Smooth muscle cell (in vitro differentiated cells): ENCODE results near the gene ADCK1. TPM values are rescaled to one million over a fixed set of nuclear protein-coding genes. Genes with fewer than 3 reads are reported as not detected.

Experiments
- DNase-seq: peaks from one replicate; lab custom pipeline; 2025; ENCODE audit not compliant: unreplicated experiment; lab: John Stamatoyannopoulos, UW
- H2AFZ ChIP-seq: fragments of 200-600 bp; sonication (generic); 2 replicates; pipeline ENCODE4 v1.6.0; 2016; ENCODE audit warnings: antibody characterized with exemption, low read depth, mild to moderate bottlenecking
- H3F3A ChIP-seq: fragments of 200-600 bp; sonication (generic); 2 replicates; pipeline ENCODE4 v1.6.0; 2017; ENCODE audit warnings: antibody characterized with exemption, low read depth
- H3K27ac ChIP-seq: fragments of 200-600 bp; sonication (generic); 2 replicates; pipeline ENCODE4 v1.5.1; 2016; ENCODE audit warnings: low read depth, mild to moderate bottlenecking
- H3K27me3 ChIP-seq: fragments of 200-600 bp; sonication (generic); 2 replicates; pipeline ENCODE4 v1.6.1; 2016; ENCODE audit warnings: low read depth, mild to moderate bottlenecking
- H3K36me3 ChIP-seq: fragments of 200-600 bp; sonication (generic); 2 replicates; pipeline ENCODE4 v1.5.1; 2016; ENCODE audit warnings: low read depth
- H3K4me1 ChIP-seq: fragments of 200-600 bp; sonication (generic); 2 replicates; pipeline ENCODE4 v1.5.1; 2016; ENCODE audit warnings: low read depth
- H3K4me2 ChIP-seq: fragments of 200-600 bp; sonication (generic); 2 replicates; pipeline ENCODE4 v1.6.0; 2016; ENCODE audit warnings: mild to moderate bottlenecking
- H3K4me3 ChIP-seq: fragments of 200-600 bp; sonication (generic); 2 replicates; pipeline ENCODE4 v1.5.1; 2016; ENCODE audit warnings: mild to moderate bottlenecking
- H3K79me2 ChIP-seq: fragments of 200-600 bp; sonication (generic); 2 replicates; pipeline ENCODE4 v1.6.0; 2016; ENCODE audit warnings: low read depth, mild to moderate bottlenecking
- H3K9ac ChIP-seq: fragments of 200-600 bp; sonication (generic); 2 replicates; pipeline ENCODE4 v1.6.0; 2016; ENCODE audit warnings: low read depth
- H3K9me3 ChIP-seq: fragments of 200-600 bp; sonication (generic); replicated peaks from 2 replicates; pipeline ENCODE4 v1.5.1; 2016; ENCODE audit warnings: low read depth
- H4K20me1 ChIP-seq: fragments of 200-600 bp; sonication (generic); 2 replicates; pipeline ENCODE4 v1.6.0; 2016; ENCODE audit warnings: low read depth
- CTCF ChIP-seq: fragments of 200-600 bp; sonication (generic); IDR thresholded peaks from 2 replicates; pipeline ENCODE4 v1.5.1; 2017; ENCODE audit warnings: borderline replicate concordance, mild to moderate bottlenecking, antibody characterized with exemption; ENCODE audit not compliant: insufficient read depth, poor library complexity, severe bottlenecking
- WGBS: methylation state at CpG from one replicate; pipeline ENCODE4 v1.1.7; 2016; ENCODE audit warnings: low lambda C conversion rate; 5-methylcytosine and 5-hydroxymethylcytosine counted together
- polyA plus RNA-seq: library from polyadenylated mRNA; unstranded; fragments of >200 nt; fragmentation: Nextera tagmentation; extraction: Ambion mirVana; gene quantifications from 2 replicates; pipeline ENCODE4 v1.2.1, GENCODE V29; 2016
- total RNA-seq: library from RNA; depleted of rRNA; stranded (reverse); fragments of >200 nt; gene quantifications from 2 replicates; pipeline ENCODE4 v1.2.3, GENCODE V29; 2014

ADCK1 gene
- total and polyA plus RNA-seq, 2 experiments from 2014 or later, result 4.2 to 5.1 TPM

GRCh38 chr14:77924141-77924948, 124.4 kb downstream of the ADCK1 start:
- no peaks in the 10 kb centered on the region for H3K9me3 ChIP-seq
- H3K4me2 ChIP-seq, result no peak overlapping the region
- no peak overlapping the region for H2AFZ ChIP-seq
- H3K9ac ChIP-seq, result no peak overlapping the region
- H3F3A ChIP-seq, result no peaks in the 10 kb centered on the region
- H3K27me3 ChIP-seq, result no peaks in the 10 kb centered on the region
- no peak for DNase-seq
- 93% methylated on average over 22 of the region's 22 CpGs for WGBS
- no peak for TF ChIP-seq CTCF
- H3K79me2 ChIP-seq, result no peaks in the 10 kb centered on the region
- H4K20me1 ChIP-seq, result no peaks in the 10 kb centered on the region
- H3K27ac ChIP-seq, result no peak overlapping the region
- H3K4me1 ChIP-seq, result no peaks in the 10 kb centered on the region
- H3K36me3 ChIP-seq, result no peaks in the 10 kb centered on the region
- H3K4me3 ChIP-seq, result no peak overlapping the region

- Histone ChIP-seq H3F3A (no peaks in the 10 kb centered on the region), H3K36me3 (no peaks in the 10 kb centered on the region), H3K79me2 (no peaks in the 10 kb centered on the region), H3K9me3 (no peaks in the 10 kb centered on the region), H3K27me3 (no peaks in the 10 kb centered on the region), H3K4me2 (no peak overlapping the region), H3K4me3 (no peak overlapping the region), H3K27ac (no peak overlapping the region), H4K20me1 (no peaks in the 10 kb centered on the region), H3K4me1 (no peaks in the 10 kb centered on the region), H2AFZ (no peak overlapping the region), H3K9ac (no peak overlapping the region)
- no peak for TF ChIP-seq CTCF
- DNase-seq, result no peak
- WGBS, result 90% methylated on average over 9 of the region's 9 CpGs
These were observed 127.0 kb downstream of the ADCK1 start for GRCh38 chr14:77926942-77927341.

DNA sequence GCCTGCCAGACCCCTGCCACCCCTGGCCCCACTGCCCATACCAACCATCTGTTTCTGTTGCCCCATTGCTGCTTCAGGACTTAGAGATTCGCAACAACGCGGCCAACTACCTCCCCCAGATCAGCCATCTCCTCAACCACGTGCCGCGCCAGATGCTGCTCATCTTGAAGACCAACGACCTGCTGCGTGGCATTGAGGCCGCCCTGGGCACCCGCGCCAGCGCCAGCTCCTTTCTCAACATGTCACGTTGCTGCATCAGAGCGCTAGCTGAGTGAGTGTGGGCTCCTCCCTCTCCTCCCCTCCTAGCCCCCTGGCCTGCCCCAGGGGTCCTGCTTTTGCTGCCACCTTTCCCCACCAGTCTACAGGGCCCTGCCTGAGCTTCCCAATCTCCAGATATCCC, 131.5 kb downstream of the ADCK1 start:
- H2AFZ ChIP-seq, result no peak overlapping the region
- no peaks in the 10 kb centered on the region for H3K36me3 ChIP-seq
- H3F3A ChIP-seq, result no peaks in the 10 kb centered on the region
- no peak for TF ChIP-seq CTCF
- H3K4me2 ChIP-seq, result no peak overlapping the region
- no peak overlapping the region for H3K4me3 ChIP-seq
- no peaks in the 10 kb centered on the region for H3K27me3 ChIP-seq
- H3K27ac ChIP-seq, result no peak overlapping the region
- H3K9ac ChIP-seq, result no peak overlapping the region
- no peaks in the 10 kb centered on the region for H3K79me2 ChIP-seq
- H4K20me1 ChIP-seq, result no peaks in the 10 kb centered on the region
- H3K4me1 ChIP-seq, result no peaks in the 10 kb centered on the region
- no peaks in the 10 kb centered on the region for H3K9me3 ChIP-seq
- 92% methylated on average over 14 of the region's 14 CpGs for WGBS
- no peak for DNase-seq

GRCh38 chr14:77936138-77936639, 136.3 kb downstream of the ADCK1 start:
- WGBS, result 97% methylated on average over 4 of the region's 4 CpGs
- H3K9me3 ChIP-seq, result no peaks in the 10 kb centered on the region
- H3K27me3 ChIP-seq, result no peaks in the 10 kb centered on the region
- no peak for TF ChIP-seq CTCF
- no peaks in the 10 kb centered on the region for H4K20me1 ChIP-seq
- no peak overlapping the region for H3K4me3 ChIP-seq
- H2AFZ ChIP-seq, result no peak overlapping the region
- no peaks in the 10 kb centered on the region for H3K36me3 ChIP-seq
- no peak for DNase-seq
- H3K9ac ChIP-seq, result no peak overlapping the region
- no peak overlapping the region for H3K27ac ChIP-seq
- no peak overlapping the region for H3K4me2 ChIP-seq
- no peaks in the 10 kb centered on the region for H3K4me1 ChIP-seq
- no peaks in the 10 kb centered on the region for H3F3A ChIP-seq
- H3K79me2 ChIP-seq, result no peaks in the 10 kb centered on the region
